ENCODE data around the gene SLC9A8. TPM values are rescaled to one million over a fixed set of nuclear protein-coding genes. Genes with fewer than 3 reads are reported as not detected.

The SLC9A8 gene
- total and polyA plus RNA-seq, 2 experiments from 2014 or later, result 4.2 to 5.0 TPM

- in situ Hi-C loops (cut with MboI), result no loop called here
- WGBS, 2 experiments (ENCODE audit: low coverage in 1 of 2, low lambda C conversion rate in 2 of 2, missing lambda C conversion rate in 2 of 2), result 20 to 24% methylated on average over 5 of the region's 5 CpGs
- peak overlapping the region; percentile 92 for H3K4me2 ChIP-seq (ENCODE audit: unreplicated experiment)
- peaks cover 6% of the 10 kb centered on the region for H3K4me1 ChIP-seq (ENCODE audit: insufficient read depth)
- no peaks in the 10 kb centered on the region for H4K20me1 ChIP-seq (ENCODE audit: insufficient read depth)
- no peaks in the 10 kb centered on the region for H3K27me3 ChIP-seq (replicated peaks; ENCODE audit: insufficient read depth)
- DNase-seq, result peak; percentile 23
- H3K36me3 ChIP-seq (ENCODE audit: low read depth), result peaks cover 12% of the 10 kb centered on the region; the same call in 1 of the 2 replicates
- no peaks in the 10 kb centered on the region for H3K9me3 ChIP-seq (ENCODE audit: low read depth)
- no peak overlapping the region for H3K9ac ChIP-seq
- H3K79me2 ChIP-seq (ENCODE audit: insufficient read depth), result peaks cover 25% of the 10 kb centered on the region
- TF ChIP-seq EZH2phosphoT487 (IDR thresholded peaks at IDR 0.05; ENCODE audit: insufficient read depth, low read depth) (no peak), EZH2 (IDR thresholded peaks at IDR 0.05; ENCODE audit: insufficient read depth, poor library complexity, severe bottlenecking) (no peak)
- H3K9me2 ChIP-seq (ENCODE audit: insufficient read depth), result no peaks in the 10 kb centered on the region
- no peak overlapping the region for H3K27ac ChIP-seq
- H3K4me3 ChIP-seq, result peak overlapping the region; percentile 84
- no peak overlapping the region for H2AFZ ChIP-seq
- H3F3A ChIP-seq (ENCODE audit: insufficient read depth), result peaks cover 20% of the 10 kb centered on the region
Measured at GRCh38 chr20:49814057-49814694, 1.5 kb downstream of the SLC9A8 start.

- Histone ChIP-seq H3K4me3 (no peak overlapping the region), H3K36me3 (ENCODE audit: low read depth) (peaks cover 19% of the 10 kb centered on the region; the same call in 1 of the 2 replicates), H3K4me2 (ENCODE audit: unreplicated experiment) (no peak overlapping the region), H3K27me3 (replicated peaks; ENCODE audit: insufficient read depth) (no peaks in the 10 kb centered on the region), H3F3A (ENCODE audit: insufficient read depth) (peaks cover 16% of the 10 kb centered on the region), H3K4me1 (ENCODE audit: insufficient read depth) (peaks cover 21% of the 10 kb centered on the region), H2AFZ (no peak overlapping the region), H3K9ac (no peak overlapping the region), H3K79me2 (ENCODE audit: insufficient read depth) (peaks cover 19% of the 10 kb centered on the region), H3K27ac (no peak overlapping the region), H4K20me1 (ENCODE audit: insufficient read depth) (no peaks in the 10 kb centered on the region), H3K9me3 (ENCODE audit: low read depth) (no peaks in the 10 kb centered on the region), H3K9me2 (ENCODE audit: insufficient read depth) (no peaks in the 10 kb centered on the region)
- DNase-seq, result no peak
- 64 to 74% methylated on average over 1 of the region's 1 CpG for WGBS, 2 experiments (ENCODE audit: low coverage in 1 of 2, low lambda C conversion rate in 2 of 2, missing lambda C conversion rate in 2 of 2)
- TF ChIP-seq EZH2phosphoT487 (IDR thresholded peaks at IDR 0.05; ENCODE audit: insufficient read depth, low read depth) (no peak), EZH2 (IDR thresholded peaks at IDR 0.05; ENCODE audit: insufficient read depth, poor library complexity, severe bottlenecking) (no peak)
- in situ Hi-C loops (cut with MboI), result no loop called here
Measured at GRCh38 chr20:49818816-49819215, 6.2 kb downstream of the SLC9A8 start.

- Histone ChIP-seq H3K9me2 (ENCODE audit: insufficient read depth) (no peaks in the 10 kb centered on the region), H2AFZ (no peak overlapping the region)
- 88 to 92% methylated on average over 3 of the region's 3 CpGs for WGBS, 2 experiments (ENCODE audit: low coverage in 1 of 2, low lambda C conversion rate in 2 of 2, missing lambda C conversion rate in 2 of 2)
Measured at GRCh38 chr20:49819702-49820101, 7.1 kb downstream of the SLC9A8 start.

GRCh38 chr20:49821381-49821780 is 8.8 kb downstream of the SLC9A8 start:
- no peak for DNase-seq
- H3F3A ChIP-seq (ENCODE audit: insufficient read depth), result peaks cover 23% of the 10 kb centered on the region
- TF ChIP-seq EZH2phosphoT487 (IDR thresholded peaks at IDR 0.05; ENCODE audit: insufficient read depth, low read depth), result no peak
- no peak for TF ChIP-seq EZH2 (IDR thresholded peaks at IDR 0.05; ENCODE audit: insufficient read depth, poor library complexity, severe bottlenecking)
- no peaks in the 10 kb centered on the region for H3K9me3 ChIP-seq (ENCODE audit: low read depth)
- in situ Hi-C loops (cut with MboI), result no loop called here
- WGBS, 2 experiments (ENCODE audit: low coverage in 1 of 2, low lambda C conversion rate in 2 of 2, missing lambda C conversion rate in 2 of 2), result 92 to 94% methylated on average over 2 of the region's 2 CpGs
- peak overlapping the region; percentile 18 for H3K4me2 ChIP-seq (ENCODE audit: unreplicated experiment)
- H3K9ac ChIP-seq, result no peak overlapping the region
- H3K79me2 ChIP-seq (ENCODE audit: insufficient read depth), result peaks cover 7% of the 10 kb centered on the region; the same call in 1 of the 2 replicates
- peak overlapping the region; percentile 9; the same call in 1 of the 2 replicates for H3K27ac ChIP-seq
- H3K36me3 ChIP-seq (ENCODE audit: low read depth), result peaks cover 11% of the 10 kb centered on the region; the same call in 1 of the 2 replicates
- H3K9me2 ChIP-seq (ENCODE audit: insufficient read depth), result no peaks in the 10 kb centered on the region
- H2AFZ ChIP-seq, result no peak overlapping the region
- H4K20me1 ChIP-seq (ENCODE audit: insufficient read depth), result no peaks in the 10 kb centered on the region
- peaks cover 28% of the 10 kb centered on the region for H3K4me1 ChIP-seq (ENCODE audit: insufficient read depth)
- H3K4me3 ChIP-seq, result no peak overlapping the region
- no peaks in the 10 kb centered on the region for H3K27me3 ChIP-seq (replicated peaks; ENCODE audit: insufficient read depth)

More at GRCh38 chr20:49819702-49820101, 7.1 kb downstream of the SLC9A8 start:
- no peak for DNase-seq
- peaks cover 12% of the 10 kb centered on the region for H3K79me2 ChIP-seq (ENCODE audit: insufficient read depth)
- H3K4me2 ChIP-seq (ENCODE audit: unreplicated experiment), result no peak overlapping the region
- no peaks in the 10 kb centered on the region for H3K27me3 ChIP-seq (replicated peaks; ENCODE audit: insufficient read depth)
- TF ChIP-seq EZH2phosphoT487 (IDR thresholded peaks at IDR 0.05; ENCODE audit: insufficient read depth, low read depth) (no peak), EZH2 (IDR thresholded peaks at IDR 0.05; ENCODE audit: insufficient read depth, poor library complexity, severe bottlenecking) (no peak)
- no peaks in the 10 kb centered on the region for H3K9me3 ChIP-seq (ENCODE audit: low read depth)
- peaks cover 19% of the 10 kb centered on the region; the same call in 1 of the 2 replicates for H3K36me3 ChIP-seq (ENCODE audit: low read depth)
- no peak overlapping the region for H3K9ac ChIP-seq
- peaks cover 28% of the 10 kb centered on the region for H3K4me1 ChIP-seq (ENCODE audit: insufficient read depth)
- no peaks in the 10 kb centered on the region for H4K20me1 ChIP-seq (ENCODE audit: insufficient read depth)
- in situ Hi-C loops (cut with MboI), result no loop called here
- H3K4me3 ChIP-seq, result no peak overlapping the region
- H3F3A ChIP-seq (ENCODE audit: insufficient read depth), result peaks cover 23% of the 10 kb centered on the region
- no peak overlapping the region for H3K27ac ChIP-seq
